Endothelial cell of umbilical vein (primary cell): ENCODE measurements around the gene NUP214. TPM values are rescaled to one million over a fixed set of nuclear protein-coding genes. Genes with fewer than 3 reads are reported as not detected.

Source experiments
- BruUV-seq: library from RNA; stranded (reverse); fragments of 400-500 nt; replicated peaks from 2 replicates; lab custom pipeline; 2021; lab: Mats Ljungman, UMichigan
- CTCF ChIA-PET: fragments of 300-600, 350-600 bp; sonication (Branson Sonifier 250); formaldehyde crosslinking; loops from one replicate; lab custom pipeline; 2021; ENCODE audit warnings: antibody characterized with exemption, inconsistent platforms; lab: Charles Lee
- POLR2A ChIA-PET: fragments of 300-600, 350-600 bp; sonication (Branson Sonifier 250); formaldehyde crosslinking; loops from one replicate; lab custom pipeline; 2021; ENCODE audit warnings: antibody characterized with exemption, inconsistent platforms; lab: Charles Lee
- DNase-seq: peaks from one replicate; pipeline ENCODE4 v3.0.0-alpha.2; 2011; ENCODE audit warnings: low read depth, low spot score
- FAIRE-seq: peaks from 2 replicates; lab custom pipeline; 2011; peaks lifted over from hg19 to GRCh38; lab: Jason Lieb, UNC
- H2AFZ ChIP-seq: 2 replicates; pipeline ENCODE4 v1.6.0; 2012; ENCODE audit warnings: low read depth, low read length, control low read depth, inconsistent platforms
- H3K27ac ChIP-seq: 2 replicates; pipeline ENCODE4 v1.5.1; 2011; ENCODE audit warnings: low read depth, mild to moderate bottlenecking, control low read depth, low read length, moderate library complexity; ENCODE audit not compliant: insufficient read depth
- H3K27me3 ChIP-seq, 2 experiments: 2 replicates each; pipeline versions ENCODE4 v1.6.0 to v1.6.1; 2011; ENCODE audit warnings: low read length in 2 of 2, mixed read lengths in 1 of 2; ENCODE audit not compliant: control insufficient read depth in 2 of 2, insufficient read depth in 2 of 2
- H3K36me3 ChIP-seq, 2 experiments: 2 replicates in 1 of 2; 3 replicates in 1 of 2; pipeline ENCODE4 v1.5.1; 2011; ENCODE audit warnings: low read length in 2 of 2, mild to moderate bottlenecking in 1 of 2, moderate library complexity in 1 of 2; ENCODE audit not compliant: control insufficient read depth in 2 of 2, insufficient read depth in 2 of 2; ENCODE audit errors: extremely low read depth in 1 of 2
- H3K4me1 ChIP-seq: 3 replicates; pipeline ENCODE4 v1.5.1; 2011; ENCODE audit warnings: mild to moderate bottlenecking, low read length; ENCODE audit not compliant: control insufficient read depth, insufficient read depth; ENCODE audit errors: extremely low read depth
- H3K4me2 ChIP-seq: 2 replicates; pipeline ENCODE4 v1.6.1; 2011; ENCODE audit warnings: low read length, control low read depth, mixed read lengths; ENCODE audit not compliant: insufficient read depth
- H3K4me3 ChIP-seq, 3 experiments: fragments of 200-600 bp in 1 of 3; sonication (generic), shearing (Covaris generic) in 1 of 3; replicated peaks in 1 of 3; 2 replicates each; pipeline ENCODE4 v1.5.1; 2011 to 2016; ENCODE audit warnings: control low read depth in 3 of 3, low read length in 3 of 3, mild to moderate bottlenecking in 2 of 3, inconsistent platforms in 1 of 3, low read depth in 1 of 3, moderate library complexity in 1 of 3; ENCODE audit not compliant: insufficient read depth in 1 of 3
- H3K79me2 ChIP-seq: 2 replicates; pipeline ENCODE4 v1.6.0; 2012; ENCODE audit warnings: low read length, inconsistent platforms; ENCODE audit not compliant: control insufficient read depth, insufficient read depth
- H3K9ac ChIP-seq: replicated peaks from 2 replicates; pipeline ENCODE3; 2011; ENCODE audit warnings: low read length, control low read depth; ENCODE audit not compliant: insufficient read depth; ENCODE audit errors: extremely low read depth
- H3K9me1 ChIP-seq: replicated peaks from 3 replicates; pipeline ENCODE4 v1.6.0; 2011; ENCODE audit warnings: mild to moderate bottlenecking, low read length; ENCODE audit not compliant: control insufficient read depth, insufficient read depth; ENCODE audit errors: extremely low read depth
- H3K9me3 ChIP-seq: replicated peaks from 2 replicates; pipeline ENCODE4 v1.5.1; 2012; ENCODE audit warnings: low read length, inconsistent platforms; ENCODE audit not compliant: control insufficient read depth, insufficient read depth
- H4K20me1 ChIP-seq: replicated peaks from 2 replicates; pipeline ENCODE3; 2011; ENCODE audit warnings: mild to moderate bottlenecking, low read length; ENCODE audit not compliant: control insufficient read depth, insufficient read depth; ENCODE audit errors: extremely low read depth
- EZH2 ChIP-seq: IDR thresholded peaks from 2 replicates; pipeline ENCODE4 v1.6.1; 2012; ENCODE audit warnings: borderline replicate concordance, low read depth, mild to moderate bottlenecking, moderate library complexity, low read length, inconsistent platforms; ENCODE audit not compliant: severe bottlenecking
- FOS ChIP-seq: IDR thresholded peaks from 2 replicates; pipeline ENCODE4 v1.6.1; 2011; ENCODE audit warnings: mild to moderate bottlenecking, low read length, moderate library complexity, borderline replicate concordance; ENCODE audit not compliant: insufficient read depth
- GATA2 ChIP-seq: IDR thresholded peaks from 2 replicates; pipeline ENCODE4 v1.7.0; 2011; ENCODE audit warnings: low read depth, mild to moderate bottlenecking, moderate library complexity, mixed read lengths, low read length; ENCODE audit not compliant: insufficient read length, insufficient read depth
- JUN ChIP-seq: IDR thresholded peaks from 2 replicates; pipeline ENCODE4 v1.6.1; 2011; ENCODE audit warnings: borderline replicate concordance, low read depth; ENCODE audit not compliant: insufficient read length, insufficient read depth
- MYC ChIP-seq: IDR thresholded peaks from one replicate; pipeline ENCODE4 v1.6.1; 2011; ENCODE audit warnings: mild to moderate bottlenecking, low read depth, low read length
- POLR2A ChIP-seq: IDR thresholded peaks from 2 replicates; pipeline ENCODE4 v1.6.1; 2012; ENCODE audit warnings: low read depth, mild to moderate bottlenecking, control low read depth, low read length
- POLR2AphosphoS5 ChIP-seq: IDR thresholded peaks from 2 replicates; pipeline ENCODE4 v1.6.1; 2012; ENCODE audit warnings: low read depth, mild to moderate bottlenecking, control low read depth, low read length, moderate library complexity; ENCODE audit not compliant: insufficient read depth
- dilution Hi-C: fragments of 300-500 bp; cut with MboI; formaldehyde crosslinking; loops from one replicate; pipeline ENCODE4 v1.15.0; 2019; ENCODE audit warnings: low sequenced_read_pairs; ENCODE audit not compliant: extremely low pct_ligation_motif_present
- intact Hi-C: fragments of 100-400 bp; cut with micrococcal nuclease; formaldehyde crosslinking; loops from one replicate; pipeline ENCODE4 v1.10.0; 2022
- polyA plus RNA-seq, 4 experiments: library from polyadenylated mRNA; depleted of rRNA in 3 of 4; stranded (reverse) in 3 of 4; unstranded in 1 of 4; fragments of >200 nt; gene quantifications; 2 replicates each; pipeline versions ENCODE4 v1.2.1 to v1.2.3, GENCODE V29; 2011 to 2012; ENCODE audit warnings: missing spikeins in 1 of 4
- total RNA-seq: library from RNA; stranded (reverse); gene quantifications from 2 replicates; pipeline ENCODE4 v1.2.3, GENCODE V29; 2021
- TF ChIP-seq, protein P1 (sequence below): IDR thresholded peaks from 2 replicates; pipeline ENCODE4 v1.6.1; 2011; ENCODE audit not compliant: insufficient read depth, insufficient read length
- TF ChIP-seq, protein P2 (sequence below), 2 donors: IDR thresholded peaks; 1 replicate in 1 of 2; 2 replicates in 1 of 2; pipeline ENCODE4 v1.5.1; 2011; ENCODE audit warnings: low read length in 2 of 2, mild to moderate bottlenecking in 2 of 2, moderate library complexity in 2 of 2, control low read depth in 1 of 2, inconsistent platforms in 1 of 2, low read depth in 1 of 2; ENCODE audit not compliant: insufficient read depth in 1 of 2; ENCODE audit errors: extremely low read depth in 1 of 2

NUP214 gene
- total and polyA plus RNA-seq, 2 donors (not counting 3 experiments of a cell fraction or from before 2014, with no cell fraction given) = 28.7 to 65.9 TPM

DNA sequence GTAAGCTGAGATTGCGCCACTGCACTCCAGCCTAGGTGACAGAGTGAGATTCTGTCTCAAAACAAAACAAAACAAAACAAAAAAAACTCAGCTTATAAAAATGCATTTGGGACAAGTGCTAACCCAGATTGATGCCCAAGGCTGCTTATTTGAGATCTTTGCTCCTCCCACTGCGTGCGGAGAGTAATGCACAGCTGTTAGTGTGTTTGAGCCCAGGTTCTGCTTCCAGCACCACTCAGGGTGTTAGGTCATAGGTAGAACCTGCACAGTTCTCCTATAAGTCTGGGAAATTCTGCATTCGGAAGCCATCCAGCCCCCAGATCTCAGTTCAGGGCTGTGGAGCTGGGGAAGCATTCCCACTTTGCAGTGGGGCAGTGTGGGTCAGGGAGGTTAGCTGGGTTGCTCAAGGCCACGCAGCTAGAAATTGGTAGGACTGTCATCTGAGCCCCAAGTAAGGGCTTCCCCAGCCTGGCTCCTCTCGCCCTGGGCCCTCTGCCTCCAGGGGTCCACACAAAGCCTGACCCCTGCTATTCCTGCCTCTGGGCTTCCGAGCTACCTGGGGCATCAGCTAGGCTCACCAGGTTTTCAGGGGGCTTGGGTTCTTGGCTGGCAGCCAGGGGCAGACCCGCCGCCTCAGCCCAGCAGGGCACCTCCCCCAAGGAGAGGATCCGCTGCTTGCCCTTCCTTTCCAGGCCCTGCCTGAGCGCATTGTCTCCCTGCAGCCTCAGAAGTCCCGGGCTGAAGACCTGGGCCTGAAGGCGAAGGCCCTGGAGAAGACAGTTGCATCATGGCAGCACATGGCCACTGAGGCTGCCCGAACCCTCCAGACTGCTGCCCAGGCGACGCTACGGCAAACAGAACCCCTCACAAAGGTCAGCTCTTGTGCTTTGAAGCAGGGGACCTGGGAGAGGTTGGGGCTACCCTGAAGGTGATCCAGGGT is 46.7 kb upstream of the NUP214 start:
- H3K9me3 ChIP-seq = no peaks in the 10 kb centered on the region
- no peak overlapping the region for H3K4me2 ChIP-seq
- no peak overlapping the region for H3K9ac ChIP-seq
- no peak overlapping the region for H3K27ac ChIP-seq
- H3K36me3 ChIP-seq = no peaks in the 10 kb centered on the region
- no peak for FAIRE-seq
- H2AFZ ChIP-seq = no peak overlapping the region
- no peak for DNase-seq
- CTCF ChIA-PET = interaction anchor here (0.8 to 1.4 kb wide), 3 partner anchors 21 to 33 kb away, joined by 3 to 4 read pairs (median 3); no protein-coding TSS in a partner anchor
- no peaks in the 10 kb centered on the region for H4K20me1 ChIP-seq
- POLR2A ChIA-PET = no interaction called here
- no peaks in the 10 kb centered on the region for H3K4me1 ChIP-seq
- peaks cover 0 to 3% of the 10 kb centered on the region in 2 experiments for H3K27me3 ChIP-seq
- H3K9me1 ChIP-seq = no peaks in the 10 kb centered on the region
- intact Hi-C loops = no loop called here
- H3K4me3 ChIP-seq = no peak overlapping the region
- no peak for TF ChIP-seq GATA2
- TF ChIP-seq POLR2AphosphoS5 = no peak
- TF ChIP-seq EZH2 = no peak
- TF ChIP-seq MYC = no peak
- TF ChIP-seq, protein P1, sequence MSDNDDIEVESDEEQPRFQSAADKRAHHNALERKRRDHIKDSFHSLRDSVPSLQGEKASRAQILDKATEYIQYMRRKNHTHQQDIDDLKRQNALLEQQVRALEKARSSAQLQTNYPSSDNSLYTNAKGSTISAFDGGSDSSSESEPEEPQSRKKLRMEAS = no peak
- TF ChIP-seq FOS = no peak
- no peak for TF ChIP-seq POLR2A
- TF ChIP-seq JUN = no peak
- TF ChIP-seq, protein P2, sequence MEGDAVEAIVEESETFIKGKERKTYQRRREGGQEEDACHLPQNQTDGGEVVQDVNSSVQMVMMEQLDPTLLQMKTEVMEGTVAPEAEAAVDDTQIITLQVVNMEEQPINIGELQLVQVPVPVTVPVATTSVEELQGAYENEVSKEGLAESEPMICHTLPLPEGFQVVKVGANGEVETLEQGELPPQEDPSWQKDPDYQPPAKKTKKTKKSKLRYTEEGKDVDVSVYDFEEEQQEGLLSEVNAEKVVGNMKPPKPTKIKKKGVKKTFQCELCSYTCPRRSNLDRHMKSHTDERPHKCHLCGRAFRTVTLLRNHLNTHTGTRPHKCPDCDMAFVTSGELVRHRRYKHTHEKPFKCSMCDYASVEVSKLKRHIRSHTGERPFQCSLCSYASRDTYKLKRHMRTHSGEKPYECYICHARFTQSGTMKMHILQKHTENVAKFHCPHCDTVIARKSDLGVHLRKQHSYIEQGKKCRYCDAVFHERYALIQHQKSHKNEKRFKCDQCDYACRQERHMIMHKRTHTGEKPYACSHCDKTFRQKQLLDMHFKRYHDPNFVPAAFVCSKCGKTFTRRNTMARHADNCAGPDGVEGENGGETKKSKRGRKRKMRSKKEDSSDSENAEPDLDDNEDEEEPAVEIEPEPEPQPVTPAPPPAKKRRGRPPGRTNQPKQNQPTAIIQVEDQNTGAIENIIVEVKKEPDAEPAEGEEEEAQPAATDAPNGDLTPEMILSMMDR (IDR thresholded peaks at IDR 0.05; ENCODE audit: extremely low read depth in 1 of 2, insufficient read depth in 1 of 2, low read depth in 1 of 2, low read length in 2 of 2) = no peak
- H3K79me2 ChIP-seq = no peaks in the 10 kb centered on the region
- BruUV-seq = no TSS peak
- dilution Hi-C loops = no loop called here
